Suprapubic skin (tissue), 4 donors: ENCODE results near the gene AHCYL1. TPM values are rescaled to one million over a fixed set of nuclear protein-coding genes. Genes with fewer than 3 reads are reported as not detected.

ENCODE experiments used
- DNase-seq, 2 donors: peaks; one replicate each; pipeline ENCODE4 v3.0.0-alpha.2; 2019; ENCODE audit warnings: low spot score in 2 of 2
- H3K27ac ChIP-seq: fragments of 200-600 bp; sonication (generic); one replicate; pipeline ENCODE4 v1.5.1; 2019
- H3K27me3 ChIP-seq: fragments of 200-600 bp; sonication (generic); one replicate; pipeline ENCODE4 v1.5.1; 2019
- H3K36me3 ChIP-seq: fragments of 200-600 bp; sonication (generic); one replicate; pipeline ENCODE4 v1.5.1; 2019
- H3K4me1 ChIP-seq: fragments of 200-600 bp; sonication (generic); one replicate; pipeline ENCODE4 v1.5.1; 2019
- H3K4me3 ChIP-seq: fragments of 200-600 bp; sonication (generic); one replicate; pipeline ENCODE4 v1.5.1; 2019; ENCODE audit warnings: mild to moderate bottlenecking
- H3K9me3 ChIP-seq: fragments of 200-600 bp; sonication (generic); one replicate; pipeline ENCODE4 v1.5.1; 2019
- EP300 ChIP-seq: sonication (generic); formaldehyde crosslinking; IDR thresholded peaks from one replicate; pipeline ENCODE4 v1.6.1; 2017; ENCODE audit warnings: antibody characterized with exemption
- POLR2A ChIP-seq, 2 donors: fragments of 450-650 bp; IDR thresholded peaks; one replicate each; pipeline ENCODE4 v1.6.1; 2017; ENCODE audit warnings: antibody characterized with exemption in 2 of 2, mild to moderate bottlenecking in 2 of 2, moderate library complexity in 2 of 2
- POLR2AphosphoS5 ChIP-seq, 3 donors: sonication (generic); formaldehyde crosslinking; IDR thresholded peaks; one replicate each; pipeline ENCODE4 v1.6.1; 2017; ENCODE audit warnings: antibody characterized with exemption in 3 of 3
- WGBS: methylation state at CpG from one replicate; pipeline ENCODE4 v1.1.5; 2018; 5-methylcytosine and 5-hydroxymethylcytosine counted together
- total RNA-seq, 4 donors: library from RNA; depleted of rRNA; stranded (reverse); fragments of >200 nt; gene quantifications; one replicate each; pipeline ENCODE4 v1.1.0, GENCODE V29; 2016
- TF ChIP-seq, protein P1 (sequence below), 2 donors: fragments of 200-600 bp in 1 of 2; fragments of 450-650 bp in 1 of 2; sonication (generic) in 1 of 2; IDR thresholded peaks; one replicate each; pipeline ENCODE4 v1.5.1; 2016 to 2019; ENCODE audit warnings: antibody characterized with exemption in 2 of 2, mild to moderate bottlenecking in 1 of 2, moderate library complexity in 1 of 2

The AHCYL1 gene
- total RNA-seq, 4 donors from 2014 or later: 37.7 to 50.4 (median 48.6) TPM

DNA sequence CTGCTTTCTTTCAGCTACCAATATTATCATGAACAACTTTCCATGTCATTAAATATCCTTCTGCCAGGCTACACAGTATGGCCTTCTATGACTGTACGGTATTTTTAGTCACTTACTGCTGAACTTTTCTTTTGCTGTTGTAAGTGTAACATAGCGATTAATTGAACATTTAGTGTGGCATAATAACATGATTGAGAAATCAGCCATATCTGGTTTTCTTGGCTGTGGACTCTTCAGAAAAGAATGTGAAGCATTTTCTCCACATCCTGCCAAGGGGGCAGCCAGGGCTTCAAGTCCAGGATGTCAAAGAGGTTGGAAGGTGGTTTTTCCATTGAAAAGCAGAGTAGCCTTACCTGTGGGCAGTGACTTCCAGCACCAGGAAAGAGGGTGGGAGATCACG, 8.8 kb upstream of the AHCYL1 start:
- no peak for DNase-seq
- Histone ChIP-seq H3K36me3 (no peaks in the 10 kb centered on the region), H3K27me3 (no peaks in the 10 kb centered on the region), H3K9me3 (no peaks in the 10 kb centered on the region), H3K4me3 (no peak overlapping the region), H3K27ac (no peak overlapping the region), H3K4me1 (peaks cover 21% of the 10 kb centered on the region)
- TF ChIP-seq, protein P1, sequence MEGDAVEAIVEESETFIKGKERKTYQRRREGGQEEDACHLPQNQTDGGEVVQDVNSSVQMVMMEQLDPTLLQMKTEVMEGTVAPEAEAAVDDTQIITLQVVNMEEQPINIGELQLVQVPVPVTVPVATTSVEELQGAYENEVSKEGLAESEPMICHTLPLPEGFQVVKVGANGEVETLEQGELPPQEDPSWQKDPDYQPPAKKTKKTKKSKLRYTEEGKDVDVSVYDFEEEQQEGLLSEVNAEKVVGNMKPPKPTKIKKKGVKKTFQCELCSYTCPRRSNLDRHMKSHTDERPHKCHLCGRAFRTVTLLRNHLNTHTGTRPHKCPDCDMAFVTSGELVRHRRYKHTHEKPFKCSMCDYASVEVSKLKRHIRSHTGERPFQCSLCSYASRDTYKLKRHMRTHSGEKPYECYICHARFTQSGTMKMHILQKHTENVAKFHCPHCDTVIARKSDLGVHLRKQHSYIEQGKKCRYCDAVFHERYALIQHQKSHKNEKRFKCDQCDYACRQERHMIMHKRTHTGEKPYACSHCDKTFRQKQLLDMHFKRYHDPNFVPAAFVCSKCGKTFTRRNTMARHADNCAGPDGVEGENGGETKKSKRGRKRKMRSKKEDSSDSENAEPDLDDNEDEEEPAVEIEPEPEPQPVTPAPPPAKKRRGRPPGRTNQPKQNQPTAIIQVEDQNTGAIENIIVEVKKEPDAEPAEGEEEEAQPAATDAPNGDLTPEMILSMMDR (IDR thresholded peaks at IDR 0.05): no peak
- TF ChIP-seq POLR2A (IDR thresholded peaks at IDR 0.05) (no peak), POLR2AphosphoS5 (IDR thresholded peaks at IDR 0.05) (peak in 1 of 3 donors; percentile 6)
- WGBS: 77% methylated on average over 3 of the region's 3 CpGs

DNA sequence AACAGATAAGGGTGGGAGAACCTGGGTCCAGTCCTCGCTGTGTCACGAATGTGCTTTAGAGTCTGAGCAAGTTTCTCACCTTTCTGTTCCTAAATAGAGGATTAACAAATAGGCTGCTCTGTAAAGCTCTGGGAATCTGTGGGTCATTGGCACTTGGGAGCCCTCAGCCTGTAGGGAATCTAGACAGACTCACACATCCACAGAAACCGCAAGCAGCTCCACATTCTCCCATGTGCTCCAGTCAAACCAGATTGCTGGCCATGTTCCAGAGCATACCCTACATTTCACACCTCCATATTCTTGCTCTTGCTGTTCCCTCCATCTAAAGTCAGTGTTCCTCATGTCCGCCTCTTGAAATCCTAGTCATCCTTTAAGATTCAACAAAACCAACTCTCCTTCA, 7.8 kb upstream of the AHCYL1 start:
- no peaks in the 10 kb centered on the region for H3K9me3 ChIP-seq
- WGBS: 97% methylated on average over 4 of the region's 4 CpGs
- H3K27me3 ChIP-seq: no peaks in the 10 kb centered on the region
- H3K4me3 ChIP-seq: no peak overlapping the region
- TF ChIP-seq EP300 (no peak), POLR2A (IDR thresholded peaks at IDR 0.05) (no peak), POLR2AphosphoS5 (IDR thresholded peaks at IDR 0.05) (no peak)
- TF ChIP-seq, protein P1 (IDR thresholded peaks at IDR 0.05): no peak
- H3K4me1 ChIP-seq: peaks cover 32% of the 10 kb centered on the region
- DNase-seq: no peak
- H3K27ac ChIP-seq: peak overlapping the region; percentile 78
- no peaks in the 10 kb centered on the region for H3K36me3 ChIP-seq

DNA sequence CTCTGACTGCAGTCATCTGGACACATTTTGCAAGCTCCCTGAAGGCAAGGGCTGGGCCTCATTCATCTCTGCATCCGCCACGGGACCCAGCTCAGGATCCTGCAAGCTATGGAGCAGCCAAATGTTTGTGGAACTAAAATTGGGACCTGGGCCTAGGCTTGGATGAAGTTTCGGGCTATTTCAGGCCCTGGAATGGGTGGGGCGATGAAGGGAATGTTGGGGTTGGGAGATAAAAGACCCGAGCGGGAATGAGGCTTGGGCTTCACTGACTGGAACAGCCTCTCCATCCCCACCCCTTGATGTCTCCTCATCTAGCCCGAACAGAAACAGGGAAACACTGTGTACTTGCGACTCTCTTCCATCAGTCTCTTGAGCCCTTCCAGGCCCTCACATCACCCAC, 7.3 kb upstream of the AHCYL1 start:
- no peaks in the 10 kb centered on the region for H3K36me3 ChIP-seq
- no peaks in the 10 kb centered on the region for H3K27me3 ChIP-seq
- no peaks in the 10 kb centered on the region for H3K9me3 ChIP-seq
- 74% methylated on average over 8 of the region's 8 CpGs for WGBS
- H3K4me3 ChIP-seq: peak overlapping the region; percentile 11
- H3K27ac ChIP-seq: peak overlapping the region; percentile 78
- H3K4me1 ChIP-seq: peaks cover 32% of the 10 kb centered on the region
- no peak for DNase-seq
- no peak for TF ChIP-seq EP300
- no peak for TF ChIP-seq POLR2AphosphoS5 (IDR thresholded peaks at IDR 0.05)
- TF ChIP-seq, protein P1 (IDR thresholded peaks at IDR 0.05): no peak
- TF ChIP-seq POLR2A (IDR thresholded peaks at IDR 0.05): no peak

DNA sequence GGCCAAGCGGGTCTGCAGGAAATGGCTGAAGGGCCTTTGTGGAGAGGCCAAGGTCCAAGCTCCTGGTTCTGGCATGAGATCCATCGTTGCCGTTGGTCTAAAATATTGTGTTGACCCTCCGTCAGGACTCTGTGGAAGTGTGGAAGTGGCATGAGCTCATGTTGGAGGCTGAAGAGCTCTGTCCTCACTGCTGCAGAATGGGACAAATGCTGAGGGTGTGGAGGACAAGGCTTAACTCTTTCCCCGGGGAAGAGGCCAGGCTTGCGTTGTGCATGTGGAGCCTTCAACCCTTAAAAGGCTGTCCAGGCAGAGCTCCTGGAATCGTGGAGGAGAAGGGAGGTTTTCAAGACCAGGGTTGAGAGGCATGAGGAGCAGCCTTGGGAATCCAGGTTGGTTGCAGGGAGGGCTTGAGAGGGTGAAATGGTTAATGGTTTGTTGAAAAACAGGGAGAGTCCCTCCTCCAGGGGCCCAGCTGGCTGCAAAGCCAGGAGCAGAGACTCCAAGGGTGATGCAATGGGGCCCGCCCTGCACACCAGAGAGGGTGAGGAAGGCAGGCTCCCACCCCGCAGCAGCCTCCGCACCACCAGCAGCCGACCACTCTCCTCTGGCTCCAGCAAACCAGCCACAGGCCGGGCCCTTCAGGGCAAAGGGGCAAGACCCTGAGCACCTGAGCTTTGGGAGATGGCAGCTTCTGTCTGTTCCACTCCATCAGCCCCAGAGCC, 6.7 kb upstream of the AHCYL1 start:
- Histone ChIP-seq H3K4me1 (peaks cover 36% of the 10 kb centered on the region), H3K9me3 (no peaks in the 10 kb centered on the region), H3K27ac (peak overlapping the region; percentile 78), H3K36me3 (no peaks in the 10 kb centered on the region), H3K27me3 (no peaks in the 10 kb centered on the region), H3K4me3 (peak overlapping the region; percentile 11)
- peak in 1 of 2 donors; percentile 85 for DNase-seq
- 89% methylated on average over 7 of the region's 12 CpGs for WGBS
- TF ChIP-seq POLR2A (IDR thresholded peaks at IDR 0.05): no peak
- TF ChIP-seq, protein P1 (IDR thresholded peaks at IDR 0.05): no peak
- no peak for TF ChIP-seq EP300

DNA sequence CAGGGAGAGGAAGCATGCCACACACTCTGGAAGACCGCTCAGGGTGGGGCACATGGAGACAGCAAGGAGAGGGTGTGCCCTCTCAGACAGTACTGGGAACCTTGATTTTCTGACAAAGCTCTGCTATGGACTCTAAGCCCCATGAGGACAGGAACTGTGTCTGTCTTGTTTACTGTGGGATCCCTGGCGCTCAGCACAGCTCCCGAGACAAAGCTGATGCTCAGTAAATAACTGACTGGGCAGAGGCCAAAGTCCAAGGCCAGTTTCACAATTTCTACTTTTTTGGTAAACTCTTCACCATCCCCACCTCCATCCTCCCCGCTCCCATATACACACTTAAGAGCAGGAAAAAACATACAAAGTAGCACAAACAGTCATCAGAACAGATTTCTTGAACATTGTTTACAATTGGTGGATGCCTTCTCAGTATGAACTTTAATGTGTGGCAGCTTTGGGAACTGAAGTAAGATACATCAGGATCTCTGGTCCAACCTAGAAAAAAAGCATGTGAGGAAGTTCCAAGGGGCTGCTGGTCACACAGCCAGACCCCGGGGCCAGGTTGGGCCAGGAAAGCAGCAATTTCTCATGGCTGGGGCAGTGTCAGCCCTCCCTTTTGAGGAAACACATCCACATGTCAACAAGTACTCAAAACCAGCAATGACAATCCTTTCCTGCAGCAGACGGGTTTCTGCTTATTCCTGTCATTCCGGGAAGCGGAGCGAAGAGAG, 5.6 kb upstream of the AHCYL1 start:
- peak overlapping the region; percentile 78 for H3K27ac ChIP-seq
- H3K9me3 ChIP-seq: no peaks in the 10 kb centered on the region
- 56% methylated on average over 9 of the region's 9 CpGs for WGBS
- no peak overlapping the region for H3K4me3 ChIP-seq
- DNase-seq: no peak
- H3K27me3 ChIP-seq: no peaks in the 10 kb centered on the region
- H3K4me1 ChIP-seq: peaks cover 45% of the 10 kb centered on the region
- no peak for TF ChIP-seq EP300
- TF ChIP-seq, protein P1 (IDR thresholded peaks at IDR 0.05): no peak
- TF ChIP-seq POLR2A (IDR thresholded peaks at IDR 0.05): no peak
- no peak for TF ChIP-seq POLR2AphosphoS5 (IDR thresholded peaks at IDR 0.05)
- H3K36me3 ChIP-seq: no peaks in the 10 kb centered on the region
